WTC11 (cell line): ENCODE data around the gene SLAMF1. TPM values are rescaled to one million over a fixed set of nuclear protein-coding genes. Genes with fewer than 3 reads are reported as not detected.
A peak's percentile ranks its signal among the peaks of the same experiment; 100 is the strongest.

Experiments
- ATAC-seq: fragments of 200-7000 bp; cut with Tn5 transposase; 2 replicates; pipeline ENCODE4 v1.10.0; 2021; ENCODE audit warnings: mild to moderate bottlenecking, moderate library complexity
- CTCF ChIA-PET: fragments of 300-600 bp; sonication (Branson Sonifier 250); formaldehyde crosslinking; loops from one replicate; lab custom pipeline; 2021; ENCODE audit warnings: antibody characterized with exemption; lab: Charles Lee
- POLR2A ChIA-PET: fragments of 350-600 bp; sonication (Branson Sonifier 250); formaldehyde crosslinking; loops from one replicate; lab custom pipeline; 2021; ENCODE audit warnings: antibody characterized with exemption; lab: Charles Lee
- DNase-seq: peaks from one replicate; pipeline ENCODE4 v3.0.0; 2021; ENCODE audit warnings: low spot score
- H3K27ac Mint-ChIP-seq: 2 replicates; pipeline ENCODE4 v1.8.0; 2021; ENCODE audit warnings: mixed read lengths
- H3K27me3 Mint-ChIP-seq: 2 replicates; pipeline ENCODE4 v1.8.0; 2021; ENCODE audit warnings: low read depth, mild to moderate bottlenecking, moderate library complexity, mixed read lengths
- H3K36me3 Mint-ChIP-seq: 2 replicates; pipeline ENCODE4 v1.8.0; 2021; ENCODE audit warnings: mixed read lengths
- H3K4me1 Mint-ChIP-seq: 2 replicates; pipeline ENCODE4 v1.8.0; 2022; ENCODE audit warnings: mixed read lengths
- H3K4me3 Mint-ChIP-seq: 2 replicates; pipeline ENCODE4 v1.8.0; 2021; ENCODE audit warnings: mild to moderate bottlenecking, moderate library complexity, mixed read lengths
- H3K9me3 Mint-ChIP-seq: 2 replicates; pipeline ENCODE4 v1.8.0; 2021; ENCODE audit warnings: mixed read lengths
- ATF3 ChIP-seq: sonication (generic); formaldehyde crosslinking; conservative IDR thresholded peaks from 2 replicates; pipeline ENCODE4 v1.8.1; 2022; ENCODE audit warnings: mild to moderate bottlenecking, missing genetic modification reagents
- GRHL2 ChIP-seq: fragments of 250-450 bp; sonication (Bioruptor Pico); IDR thresholded peaks from 2 replicates; pipeline ENCODE4 v1.8.0; 2022; ENCODE audit warnings: mild to moderate bottlenecking, moderate library complexity; ENCODE audit not compliant: insufficient replicate concordance, severe bottlenecking
- HMGA2 ChIP-seq: fragments of 250-450 bp; sonication (Bioruptor Pico); IDR thresholded peaks from 2 replicates; pipeline ENCODE4 v1.4.0; 2021; ENCODE audit warnings: mild to moderate bottlenecking, moderate library complexity
- JAZF1 ChIP-seq: fragments of 250-450 bp; sonication (Bioruptor Pico); IDR thresholded peaks from 2 replicates; pipeline ENCODE4 v1.9.0; 2021; ENCODE audit warnings: moderate library complexity, mild to moderate bottlenecking, inconsistent platforms
- MAX ChIP-seq: sonication (generic); formaldehyde crosslinking; IDR thresholded peaks from 2 replicates; pipeline ENCODE4 v1.8.0; 2022; ENCODE audit warnings: mild to moderate bottlenecking, missing genetic modification reagents
- MYBL2 ChIP-seq: sonication (generic); formaldehyde crosslinking; IDR thresholded peaks from 2 replicates; pipeline ENCODE4 v1.8.1; 2023; ENCODE audit warnings: mild to moderate bottlenecking, moderate library complexity, missing genetic modification reagents
- SP1 ChIP-seq: sonication (generic); formaldehyde crosslinking; conservative IDR thresholded peaks from 2 replicates; pipeline ENCODE4 v1.8.1; 2022; ENCODE audit warnings: missing genetic modification reagents
- TEAD1 ChIP-seq: sonication (generic); formaldehyde crosslinking; IDR thresholded peaks from 2 replicates; pipeline ENCODE4 v1.8.0; 2022; ENCODE audit warnings: mild to moderate bottlenecking, missing genetic modification reagents
- total RNA-seq: library from RNA; stranded (reverse); gene quantifications from 3 replicates; pipeline ENCODE4 v1.2.3, GENCODE V29; 2021
- TF ChIP-seq, protein P1 (sequence below): fragments of 250-450 bp; sonication (Bioruptor Pico); conservative IDR thresholded peaks from 2 replicates; pipeline ENCODE4 v1.9.0; 2021; ENCODE audit warnings: mild to moderate bottlenecking
- TF ChIP-seq, protein P2 (sequence below): sonication (generic); formaldehyde crosslinking; IDR thresholded peaks from 2 replicates; pipeline ENCODE4 v1.8.1; 2023; ENCODE audit warnings: mild to moderate bottlenecking, missing genetic modification reagents
- TF ChIP-seq, protein P3 (sequence below): sonication (generic); formaldehyde crosslinking; conservative IDR thresholded peaks from 2 replicates; pipeline ENCODE4 v1.8.1; 2023; ENCODE audit warnings: mild to moderate bottlenecking, low read depth, missing genetic modification reagents, moderate library complexity

Gene SLAMF1
- total RNA-seq, 1 experiment from 2014 or later: 0.15 TPM

GRCh38 chr1:160652065-160652641 lies 5.3 kb upstream of the SLAMF1 start (continued):
- peak; percentile 88 for TF ChIP-seq MAX (CRISPR knock-in tag)
- TF ChIP-seq GRHL2 (CRISPR knock-in tag): peak; percentile 10
- peak; percentile 86; the same call in 1 of the 2 replicates for TF ChIP-seq TEAD1 (CRISPR knock-in tag)
- 0 out of 2 replicates have a peak, but pooled peaks have one; percentile 26 for TF ChIP-seq ATF3 (CRISPR knock-in tag)
- TF ChIP-seq, protein P1, sequence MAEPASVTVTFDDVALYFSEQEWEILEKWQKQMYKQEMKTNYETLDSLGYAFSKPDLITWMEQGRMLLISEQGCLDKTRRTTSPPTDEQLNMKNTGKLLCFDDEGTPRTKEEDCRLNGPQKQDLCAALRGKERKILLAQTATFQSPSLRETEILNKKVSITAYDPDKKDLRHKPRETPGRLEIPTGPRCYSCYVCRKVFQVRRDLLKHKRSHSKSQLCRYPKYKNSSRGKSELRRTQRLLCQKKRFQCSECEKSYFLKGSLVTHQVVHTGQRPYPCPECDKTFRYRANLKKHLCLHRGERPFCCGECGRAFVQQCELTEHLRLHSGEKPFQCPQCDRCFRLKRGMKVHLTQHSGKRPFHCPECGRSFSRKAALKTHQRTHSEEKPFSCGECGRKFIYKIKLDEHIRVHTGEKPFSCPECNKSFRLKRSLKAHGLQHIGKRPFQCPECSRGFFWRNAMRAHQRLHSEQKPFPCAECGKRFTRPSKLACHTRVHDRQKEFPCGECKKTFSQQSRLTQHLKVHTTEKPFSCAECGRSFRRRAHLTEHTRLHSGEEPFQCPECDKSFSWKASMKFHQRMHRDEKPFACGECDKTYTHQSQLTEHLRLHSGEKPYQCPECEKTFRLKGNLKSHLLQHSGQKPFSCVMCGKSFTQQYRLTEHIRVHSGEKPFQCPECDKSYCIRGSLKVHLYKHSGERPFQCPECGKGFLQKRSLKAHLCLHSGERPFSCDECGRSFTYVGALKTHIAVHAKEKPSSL (CRISPR knock-in tag): 0 out of 2 replicates have a peak, but pooled peaks have one; percentile 82
- TF ChIP-seq MYBL2 (CRISPR knock-in tag): 0 out of 2 replicates have a peak, but pooled peaks have one; percentile 45
- peak; percentile 71 for TF ChIP-seq SP1 (CRISPR knock-in tag)
- TF ChIP-seq, protein P2, sequence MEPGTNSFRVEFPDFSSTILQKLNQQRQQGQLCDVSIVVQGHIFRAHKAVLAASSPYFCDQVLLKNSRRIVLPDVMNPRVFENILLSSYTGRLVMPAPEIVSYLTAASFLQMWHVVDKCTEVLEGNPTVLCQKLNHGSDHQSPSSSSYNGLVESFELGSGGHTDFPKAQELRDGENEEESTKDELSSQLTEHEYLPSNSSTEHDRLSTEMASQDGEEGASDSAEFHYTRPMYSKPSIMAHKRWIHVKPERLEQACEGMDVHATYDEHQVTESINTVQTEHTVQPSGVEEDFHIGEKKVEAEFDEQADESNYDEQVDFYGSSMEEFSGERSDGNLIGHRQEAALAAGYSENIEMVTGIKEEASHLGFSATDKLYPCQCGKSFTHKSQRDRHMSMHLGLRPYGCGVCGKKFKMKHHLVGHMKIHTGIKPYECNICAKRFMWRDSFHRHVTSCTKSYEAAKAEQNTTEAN (CRISPR knock-in tag): peak; percentile 65; the same call in 1 of the 2 replicates

DNA sequence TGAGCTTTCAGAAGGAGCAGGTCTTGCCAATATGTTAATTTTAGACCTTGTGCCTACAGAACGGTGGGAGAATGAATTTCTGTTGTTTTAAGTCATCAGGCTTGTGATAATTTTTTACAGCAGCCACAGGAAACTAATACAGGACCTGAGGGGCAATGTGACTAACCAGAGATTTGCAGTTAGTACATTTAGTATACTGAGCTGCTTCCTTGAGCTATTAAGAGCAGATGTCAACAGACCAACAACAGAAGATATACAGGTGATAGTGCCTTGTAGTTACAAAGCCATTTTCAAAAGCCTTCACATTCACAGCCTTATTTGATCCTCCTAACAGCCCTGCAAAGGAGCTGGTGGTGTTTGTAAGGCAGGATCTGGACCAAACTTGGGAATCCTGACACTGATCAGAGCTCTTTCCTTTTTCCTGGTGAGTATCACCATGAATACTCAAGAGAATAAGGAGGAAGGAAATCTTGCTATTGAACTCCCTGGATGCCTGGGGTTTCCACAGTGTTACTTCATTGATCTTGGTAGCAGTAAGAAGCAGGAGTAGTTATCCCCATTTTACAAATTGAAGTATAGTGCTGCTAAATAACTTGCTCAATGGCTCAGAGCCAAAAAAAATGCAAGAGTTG lies 4.7 kb upstream of the SLAMF1 start:
- no peak for TF ChIP-seq HMGA2 (CRISPR knock-in tag)
- TF ChIP-seq, protein P3, sequence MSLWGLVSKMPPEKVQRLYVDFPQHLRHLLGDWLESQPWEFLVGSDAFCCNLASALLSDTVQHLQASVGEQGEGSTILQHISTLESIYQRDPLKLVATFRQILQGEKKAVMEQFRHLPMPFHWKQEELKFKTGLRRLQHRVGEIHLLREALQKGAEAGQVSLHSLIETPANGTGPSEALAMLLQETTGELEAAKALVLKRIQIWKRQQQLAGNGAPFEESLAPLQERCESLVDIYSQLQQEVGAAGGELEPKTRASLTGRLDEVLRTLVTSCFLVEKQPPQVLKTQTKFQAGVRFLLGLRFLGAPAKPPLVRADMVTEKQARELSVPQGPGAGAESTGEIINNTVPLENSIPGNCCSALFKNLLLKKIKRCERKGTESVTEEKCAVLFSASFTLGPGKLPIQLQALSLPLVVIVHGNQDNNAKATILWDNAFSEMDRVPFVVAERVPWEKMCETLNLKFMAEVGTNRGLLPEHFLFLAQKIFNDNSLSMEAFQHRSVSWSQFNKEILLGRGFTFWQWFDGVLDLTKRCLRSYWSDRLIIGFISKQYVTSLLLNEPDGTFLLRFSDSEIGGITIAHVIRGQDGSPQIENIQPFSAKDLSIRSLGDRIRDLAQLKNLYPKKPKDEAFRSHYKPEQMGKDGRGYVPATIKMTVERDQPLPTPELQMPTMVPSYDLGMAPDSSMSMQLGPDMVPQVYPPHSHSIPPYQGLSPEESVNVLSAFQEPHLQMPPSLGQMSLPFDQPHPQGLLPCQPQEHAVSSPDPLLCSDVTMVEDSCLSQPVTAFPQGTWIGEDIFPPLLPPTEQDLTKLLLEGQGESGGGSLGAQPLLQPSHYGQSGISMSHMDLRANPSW: no peak
- Mint-ChIP-seq H3K27ac (peak overlapping the region; percentile 98), H3K9me3 (peaks cover 8% of the 10 kb centered on the region), H3K36me3 (peaks cover 4% of the 10 kb centered on the region; the same call in 1 of the 2 replicates), H3K4me3 (no peak overlapping the region), H3K4me1 (peaks cover 49% of the 10 kb centered on the region), H3K27me3 (peaks cover 6% of the 10 kb centered on the region; the same call in 1 of the 2 replicates)
- ATAC-seq (peak; percentile 40), DNase-seq (no peak)
- CTCF ChIA-PET: interaction anchor here (0.8 to 1.3 kb wide), 2 partner anchors 24 to 302 kb away, joined by 4 to 7 read pairs; no protein-coding TSS in a partner anchor
- POLR2A ChIA-PET: no interaction called here

- Mint-ChIP-seq H3K9me3 (peaks cover 15% of the 10 kb centered on the region), H3K27ac (no peak overlapping the region), H3K4me1 (peaks cover 19% of the 10 kb centered on the region), H3K4me3 (no peak overlapping the region), H3K36me3 (peaks cover 4% of the 10 kb centered on the region; the same call in 1 of the 2 replicates), H3K27me3 (peaks cover 8% of the 10 kb centered on the region)
- ATAC-seq (no peak), DNase-seq (no peak)
- POLR2A ChIA-PET: no interaction called here
- CTCF ChIA-PET: interaction anchor here (1.6 kb wide), 1 partner anchor 28 kb away, joined by 4 read pairs; no protein-coding TSS in a partner anchor
- TF ChIP-seq, protein P1 (CRISPR knock-in tag): no peak
- TF ChIP-seq, protein P2 (CRISPR knock-in tag): no peak
- TF ChIP-seq JAZF1 (CRISPR knock-in tag): no peak
Measured at GRCh38 chr1:160647329-160647720, 481 bp upstream of the SLAMF1 start.
